Glutamatergic neuron (in vitro differentiated cells): ENCODE results near the gene GPC6. TPM values are rescaled to one million over a fixed set of nuclear protein-coding genes. Genes with fewer than 3 reads are reported as not detected.

Experiments used
- DNase-seq: peaks from one replicate; pipeline ENCODE4 v3.0.0; 2022
- H3K27ac Mint-ChIP-seq: one replicate; pipeline ENCODE4 v1.8.0; 2020; ENCODE audit warnings: mild to moderate bottlenecking, mixed read lengths, inconsistent platforms; ENCODE audit not compliant: unreplicated experiment
- H3K27me3 Mint-ChIP-seq: one replicate; pipeline ENCODE4 v1.8.0; 2020; ENCODE audit warnings: mild to moderate bottlenecking, moderate library complexity, mixed read lengths, inconsistent platforms; ENCODE audit not compliant: unreplicated experiment
- H3K36me3 Mint-ChIP-seq: one replicate; pipeline ENCODE4 v1.8.0; 2020; ENCODE audit warnings: mild to moderate bottlenecking, mixed read lengths, inconsistent platforms; ENCODE audit not compliant: unreplicated experiment
- H3K4me1 Mint-ChIP-seq: one replicate; pipeline ENCODE4 v1.8.0; 2020; ENCODE audit warnings: mild to moderate bottlenecking, low read depth, mixed read lengths, inconsistent platforms; ENCODE audit not compliant: unreplicated experiment
- H3K4me3 Mint-ChIP-seq: one replicate; pipeline ENCODE4 v1.8.0; 2020; ENCODE audit warnings: mild to moderate bottlenecking, mixed read lengths, inconsistent platforms; ENCODE audit not compliant: unreplicated experiment
- H3K9me3 Mint-ChIP-seq: one replicate; pipeline ENCODE4 v1.8.0; 2020; ENCODE audit warnings: mild to moderate bottlenecking, moderate library complexity, mixed read lengths, inconsistent platforms; ENCODE audit not compliant: unreplicated experiment
- CTCF ChIP-seq: fragments of 200-600 bp; sonication (generic); IDR thresholded peaks from one replicate; pipeline ENCODE4 v1.5.0; 2021; ENCODE audit not compliant: partially characterized antibody, unreplicated experiment
- total RNA-seq: library from RNA; stranded (reverse); fragmentation: NEBNext Ultra II Directional; extraction: Animal tissue kit (Norgen Biotek cat#: 25700); gene quantifications from one replicate; pipeline ENCODE4 v1.2.1, GENCODE V29; 2021; ENCODE audit not compliant: unreplicated experiment

The GPC6 gene
- total RNA-seq, 1 donor from 2014 or later: 11.8 TPM

DNA sequence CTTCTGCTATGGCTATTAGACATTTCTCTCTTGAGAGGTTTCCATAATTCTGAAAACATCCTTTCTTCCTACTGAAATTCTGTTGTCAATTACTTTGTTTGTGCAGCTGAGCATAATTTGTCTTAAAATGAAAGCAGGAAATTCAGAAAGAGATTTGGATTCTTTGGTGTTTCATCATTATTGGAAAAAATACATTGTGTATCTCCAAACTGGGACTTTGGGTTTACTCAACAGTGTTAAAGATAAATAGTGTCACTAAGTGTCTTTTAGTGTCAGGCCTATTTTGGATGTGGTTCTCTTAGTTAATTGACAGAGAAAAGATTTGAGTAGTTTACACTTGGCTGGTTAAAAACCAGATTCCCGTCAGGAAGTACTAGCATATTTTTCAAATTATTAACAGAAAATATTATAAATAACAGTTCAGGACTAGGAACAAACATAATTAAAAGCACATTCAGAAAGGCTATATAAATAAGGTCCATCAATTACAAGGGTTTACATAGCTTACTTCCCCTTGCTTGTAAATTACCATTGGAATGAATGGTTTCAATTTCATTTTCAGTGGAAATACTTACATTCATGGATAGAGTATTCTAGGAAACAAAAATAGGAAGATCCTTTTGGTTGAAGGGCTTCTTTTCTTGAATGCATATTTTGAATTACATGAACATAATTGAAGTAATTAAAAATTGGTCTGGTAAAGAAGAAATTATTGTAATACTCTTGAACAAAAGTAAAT is 483.1 kb downstream of the GPC6 start:
- peaks cover 8% of the 10 kb centered on the region for H3K36me3 Mint-ChIP-seq
- DNase-seq: no peak
- H3K27ac Mint-ChIP-seq: no peak overlapping the region
- H3K4me3 Mint-ChIP-seq: no peak overlapping the region
- H3K27me3 Mint-ChIP-seq: peaks cover 2% of the 10 kb centered on the region
- no peak for TF ChIP-seq CTCF
- peaks cover 3% of the 10 kb centered on the region for H3K4me1 Mint-ChIP-seq
- H3K9me3 Mint-ChIP-seq: no peaks in the 10 kb centered on the region

DNA sequence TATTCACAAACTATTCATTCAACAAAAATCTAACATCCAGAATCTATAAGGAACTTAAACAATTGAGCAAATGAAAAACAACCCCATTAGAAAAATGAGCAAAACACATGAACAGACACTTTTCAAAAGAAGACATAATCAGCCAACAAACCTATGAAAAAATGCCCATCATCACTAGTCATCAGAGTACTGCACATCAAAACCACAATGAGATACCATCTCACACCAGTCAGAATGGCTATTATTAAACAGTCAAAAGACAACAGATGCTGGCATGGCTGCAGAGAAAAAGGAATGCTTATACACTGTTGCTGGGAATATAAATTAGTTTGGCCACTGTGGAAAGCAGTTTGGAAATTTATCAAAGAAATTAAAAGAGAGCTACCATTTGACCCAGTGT is 487.6 kb downstream of the GPC6 start:
- Mint-ChIP-seq H3K4me1 (peaks cover 3% of the 10 kb centered on the region), H3K36me3 (peaks cover 8% of the 10 kb centered on the region), H3K27ac (no peak overlapping the region), H3K27me3 (peaks cover 2% of the 10 kb centered on the region), H3K9me3 (no peaks in the 10 kb centered on the region), H3K4me3 (no peak overlapping the region)
- DNase-seq: no peak
- no peak for TF ChIP-seq CTCF

GRCh38 chr13:93715866-93716265 is 489.3 kb downstream of the GPC6 start:
- Mint-ChIP-seq H3K9me3 (no peaks in the 10 kb centered on the region), H3K4me3 (no peak overlapping the region), H3K36me3 (peaks cover 16% of the 10 kb centered on the region), H3K4me1 (peaks cover 3% of the 10 kb centered on the region), H3K27me3 (peaks cover 2% of the 10 kb centered on the region), H3K27ac (no peak overlapping the region)
- TF ChIP-seq CTCF: no peak
- no peak for DNase-seq

DNA sequence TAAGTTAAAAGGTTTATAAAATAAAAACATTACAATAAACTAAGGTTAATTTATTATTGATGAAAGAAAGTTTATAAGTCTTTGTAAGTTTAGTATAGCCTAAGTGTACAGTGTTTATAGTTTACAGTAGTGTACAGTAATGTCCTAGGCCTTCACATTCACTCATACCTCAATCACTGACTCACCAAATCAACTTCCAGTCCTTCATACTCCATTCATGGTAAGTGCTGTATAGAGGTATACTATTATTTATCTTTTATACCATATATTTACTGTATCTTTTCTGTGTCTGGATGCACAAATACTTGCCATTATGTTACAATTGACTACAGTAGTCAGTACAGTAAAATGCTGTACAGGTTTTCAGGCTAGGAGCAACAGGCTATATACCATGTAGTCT is 490.0 kb downstream of the GPC6 start:
- H3K27ac Mint-ChIP-seq: no peak overlapping the region
- H3K4me3 Mint-ChIP-seq: no peak overlapping the region
- no peaks in the 10 kb centered on the region for H3K9me3 Mint-ChIP-seq
- peaks cover 21% of the 10 kb centered on the region for H3K36me3 Mint-ChIP-seq
- TF ChIP-seq CTCF: no peak
- peaks cover 2% of the 10 kb centered on the region for H3K27me3 Mint-ChIP-seq
- DNase-seq: no peak
- peaks cover 2% of the 10 kb centered on the region for H3K4me1 Mint-ChIP-seq

DNA sequence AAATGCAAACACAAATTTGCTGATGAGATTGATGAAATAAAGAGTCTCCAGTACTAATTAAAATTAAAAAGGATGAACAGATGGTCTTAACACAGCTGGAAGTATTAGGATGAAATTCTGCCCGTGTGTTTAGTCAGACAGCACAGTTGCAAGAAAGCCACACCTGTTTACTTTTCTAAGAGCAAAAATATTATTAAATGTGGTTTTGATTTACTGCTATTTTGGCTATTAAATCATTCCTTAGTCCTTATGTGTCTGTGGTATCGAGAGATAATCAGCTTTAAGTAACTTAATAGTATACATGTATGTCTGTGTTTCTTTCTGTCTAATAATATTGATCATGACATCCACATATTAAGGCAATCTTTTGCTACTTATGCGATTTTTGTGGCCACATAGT is 494.9 kb downstream of the GPC6 start:
- H3K9me3 Mint-ChIP-seq: no peaks in the 10 kb centered on the region
- H3K4me3 Mint-ChIP-seq: no peak overlapping the region
- peaks cover 12% of the 10 kb centered on the region for H3K36me3 Mint-ChIP-seq
- no peak overlapping the region for H3K27ac Mint-ChIP-seq
- peaks cover 11% of the 10 kb centered on the region for H3K4me1 Mint-ChIP-seq
- DNase-seq: no peak
- TF ChIP-seq CTCF: no peak
- H3K27me3 Mint-ChIP-seq: peaks cover 2% of the 10 kb centered on the region
